Muscle layer of duodenum (tissue), 2 donors: ENCODE data around the gene MRPL21.
A peak's percentile ranks its signal among the peaks of the same experiment; 100 is the strongest.

Experiments
- H3K27ac ChIP-seq: one replicate; pipeline ENCODE4 v1.7.0; 2013; ENCODE audit warnings: mild to moderate bottlenecking, low read length
- H3K27me3 ChIP-seq: one replicate; pipeline ENCODE4 v1.7.0; 2013; ENCODE audit warnings: low read depth, mild to moderate bottlenecking, control low read depth, low read length
- H3K36me3 ChIP-seq, 2 donors: one replicate each; pipeline ENCODE4 v1.7.0; 2013; ENCODE audit warnings: low read length in 2 of 2, control low read depth in 1 of 2, mild to moderate bottlenecking in 1 of 2; ENCODE audit not compliant: insufficient read depth in 2 of 2, control insufficient read depth in 1 of 2
- H3K4me1 ChIP-seq, 2 donors: one replicate each; pipeline ENCODE4 v1.7.0; 2013; ENCODE audit warnings: low read length in 2 of 2, mild to moderate bottlenecking in 2 of 2, control low read depth in 1 of 2, moderate library complexity in 1 of 2; ENCODE audit not compliant: insufficient read depth in 2 of 2, control insufficient read depth in 1 of 2
- H3K4me3 ChIP-seq, 2 donors: one replicate each; pipeline ENCODE4 v1.7.0; 2013; ENCODE audit warnings: low read length in 2 of 2, low read depth in 1 of 2, mild to moderate bottlenecking in 1 of 2
- H3K9me3 ChIP-seq, 2 donors: one replicate each; pipeline ENCODE4 v1.7.0; 2013; ENCODE audit warnings: low read length in 2 of 2, control low read depth in 1 of 2, mild to moderate bottlenecking in 1 of 2; ENCODE audit not compliant: control insufficient read depth in 1 of 2
- donor health status: healthy.

The MRPL21 gene

DNA sequence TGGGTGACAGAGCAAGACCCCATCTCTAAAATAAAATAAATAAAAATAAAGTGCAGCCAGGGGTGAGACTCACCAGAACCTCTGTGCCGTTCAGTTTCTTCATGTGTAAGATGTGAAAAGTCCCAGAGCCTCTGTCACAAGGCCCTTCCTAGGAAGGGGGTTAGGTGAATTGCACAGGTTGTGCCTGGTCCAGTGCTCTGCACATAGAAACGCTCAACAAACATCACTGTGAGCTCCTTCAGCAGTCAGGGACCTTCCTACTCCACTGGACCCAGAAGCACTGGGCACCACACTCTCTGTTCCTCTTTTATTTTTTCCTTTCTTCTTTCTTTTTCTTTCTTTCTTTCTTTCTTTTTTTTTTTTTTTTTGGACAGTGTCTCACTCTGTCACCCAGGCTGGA lies 22.3 kb downstream of the MRPL21 start:
- Histone ChIP-seq H3K27me3 (no peaks in the 10 kb centered on the region), H3K4me3 (no peak overlapping the region), H3K27ac (no peak overlapping the region), H3K4me1 (no peaks in the 10 kb centered on the region), H3K36me3 (no peaks in the 10 kb centered on the region), H3K9me3 (no peaks in the 10 kb centered on the region)

DNA sequence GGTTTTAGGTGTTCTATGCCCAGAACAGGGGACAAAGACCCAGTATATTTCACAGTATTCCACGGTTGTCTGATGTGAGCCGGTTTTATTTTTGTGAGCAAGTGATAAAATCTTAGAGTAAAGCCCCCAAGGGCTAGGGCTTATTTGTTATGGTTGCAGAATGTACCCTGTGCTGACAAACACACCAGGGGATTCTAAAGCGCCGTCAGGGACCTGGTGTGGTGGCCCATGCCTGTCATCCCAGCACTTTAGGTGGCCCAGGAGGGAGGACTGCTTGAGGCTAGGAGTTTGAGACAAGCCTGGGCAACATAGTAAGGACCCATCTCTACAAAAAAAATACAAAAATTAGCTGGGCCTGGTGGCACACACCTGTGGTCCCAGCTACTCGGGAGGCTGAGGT lies 22.8 kb downstream of the MRPL21 start:
- no peaks in the 10 kb centered on the region for H3K36me3 ChIP-seq
- H3K4me3 ChIP-seq: no peak overlapping the region
- no peaks in the 10 kb centered on the region for H3K27me3 ChIP-seq
- H3K27ac ChIP-seq: no peak overlapping the region
- no peaks in the 10 kb centered on the region for H3K9me3 ChIP-seq
- no peaks in the 10 kb centered on the region for H3K4me1 ChIP-seq

DNA sequence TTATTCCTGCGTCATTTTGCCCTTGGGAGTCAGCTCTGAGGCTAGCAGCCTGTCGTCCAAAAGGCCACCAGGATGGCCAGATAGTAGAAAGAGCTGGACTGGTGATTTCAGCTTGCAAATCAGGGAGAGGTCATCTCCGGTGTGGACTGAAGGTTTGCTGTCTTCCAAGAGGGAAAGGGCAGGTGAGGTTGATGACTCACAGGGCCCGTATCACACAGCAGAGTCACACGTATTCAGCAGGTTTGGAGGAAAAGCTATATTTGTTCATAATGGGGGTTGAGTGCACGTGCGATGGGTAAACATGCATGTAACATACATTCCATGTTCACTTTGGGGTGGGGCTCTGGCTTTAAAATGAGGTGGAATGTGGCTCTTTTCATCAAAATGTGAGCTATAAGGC lies 25.6 kb downstream of the MRPL21 start:
- peaks cover 0 to 2% of the 10 kb centered on the region in 2 donors for H3K4me1 ChIP-seq
- H3K27me3 ChIP-seq: no peaks in the 10 kb centered on the region
- no peaks in the 10 kb centered on the region for H3K36me3 ChIP-seq
- H3K27ac ChIP-seq: no peak overlapping the region
- no peak overlapping the region for H3K4me3 ChIP-seq
- no peaks in the 10 kb centered on the region for H3K9me3 ChIP-seq

DNA sequence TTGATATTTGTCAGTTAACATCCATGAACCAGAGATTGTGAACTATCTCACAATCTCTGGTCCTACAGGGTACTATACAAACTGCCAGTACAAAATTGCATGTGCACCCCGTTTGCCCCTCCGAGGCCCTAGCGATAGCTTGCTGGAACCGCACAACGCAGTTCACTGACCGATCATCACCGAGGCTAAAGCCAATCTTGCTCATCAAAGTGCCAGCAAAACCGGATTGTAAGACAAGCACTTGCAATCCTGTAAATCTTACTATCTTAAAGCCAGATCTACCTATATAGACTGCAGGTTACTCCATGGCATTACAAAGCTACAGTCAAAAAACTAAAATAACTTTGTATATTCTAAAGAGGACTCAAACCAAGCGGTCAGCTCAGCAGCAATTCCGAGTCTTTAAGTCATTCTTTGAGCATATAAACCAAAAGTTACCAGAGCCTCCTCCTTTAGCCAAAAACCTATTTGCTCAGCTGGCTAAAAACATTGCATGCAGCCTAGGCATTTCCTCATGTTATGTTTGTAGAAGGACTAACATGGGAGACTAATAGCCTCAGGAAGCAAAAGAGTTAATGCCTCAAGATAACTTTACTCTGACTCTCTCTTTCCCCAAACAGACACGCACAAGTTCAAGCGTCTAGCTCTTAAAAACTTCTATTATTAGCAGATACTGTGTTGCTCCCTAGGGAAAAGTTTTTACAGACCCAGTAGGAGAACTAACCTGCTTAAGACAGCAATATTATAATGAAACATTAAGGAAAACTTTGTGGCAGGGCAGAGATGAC lies 31.2 kb downstream of the MRPL21 start:
- H3K27ac ChIP-seq: no peak overlapping the region
- H3K36me3 ChIP-seq: no peaks in the 10 kb centered on the region
- H3K4me1 ChIP-seq: peaks cover 3 to 18% of the 10 kb centered on the region in 2 donors
- H3K9me3 ChIP-seq: no peaks in the 10 kb centered on the region
- no peak overlapping the region for H3K4me3 ChIP-seq
- no peaks in the 10 kb centered on the region for H3K27me3 ChIP-seq

DNA sequence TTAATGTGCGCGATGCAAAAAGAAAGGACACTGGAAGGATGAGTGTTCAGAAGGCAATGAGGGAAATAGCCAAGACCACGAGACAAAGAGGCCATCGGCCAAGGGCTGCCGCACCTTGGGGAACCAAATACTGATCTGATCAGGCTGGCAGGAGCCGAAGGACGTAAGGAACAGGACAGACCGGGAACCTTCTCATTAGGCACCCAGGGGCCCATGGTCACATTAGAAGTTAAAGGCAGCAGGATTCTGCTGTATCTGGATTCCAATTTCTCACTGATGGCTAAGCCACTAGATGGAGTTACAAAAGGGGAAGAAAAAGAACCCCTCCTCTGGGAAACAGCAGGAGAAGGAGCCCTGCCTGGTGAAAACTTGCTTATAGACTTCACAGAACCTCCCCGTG lies 33.2 kb downstream of the MRPL21 start:
- H3K4me1 ChIP-seq: peaks cover 3 to 18% of the 10 kb centered on the region in 2 donors
- H3K27me3 ChIP-seq: no peaks in the 10 kb centered on the region
- peak overlapping the region; percentile 56 to 68 for H3K4me3 ChIP-seq
- H3K9me3 ChIP-seq: no peaks in the 10 kb centered on the region
- H3K36me3 ChIP-seq: no peaks in the 10 kb centered on the region
- no peak overlapping the region for H3K27ac ChIP-seq

DNA sequence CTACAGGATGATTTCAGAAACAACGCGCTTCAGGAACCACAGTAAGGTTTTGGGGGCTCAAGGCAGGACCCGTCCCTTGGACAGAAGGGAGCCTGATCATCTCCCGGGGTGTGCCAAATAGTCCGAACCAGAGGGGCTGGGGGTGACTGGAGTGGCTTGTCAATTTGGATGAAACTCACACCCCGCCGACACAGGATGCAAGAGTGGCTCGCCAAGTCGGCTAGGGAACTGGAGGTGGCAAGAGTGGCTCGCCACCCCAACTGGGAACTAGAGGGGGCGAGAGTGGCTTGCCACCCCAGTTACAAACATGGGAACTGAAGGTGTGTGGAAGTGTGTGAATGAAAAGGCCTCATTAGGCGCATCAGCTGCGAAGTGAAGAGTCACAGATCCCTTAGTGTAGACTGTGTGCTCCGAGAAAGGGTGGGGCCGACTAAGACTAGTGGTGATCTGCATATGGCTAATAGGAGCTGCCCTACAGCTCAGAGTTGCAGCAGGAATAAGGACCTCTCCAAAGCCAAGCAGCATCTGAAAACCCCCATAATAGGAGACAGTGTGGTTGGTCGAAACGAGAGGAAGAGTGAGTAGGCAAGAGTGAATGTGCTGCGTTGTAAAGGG lies 35.3 kb downstream of the MRPL21 start:
- Histone ChIP-seq H3K4me1 (peaks cover 3 to 18% of the 10 kb centered on the region in 2 donors), H3K27ac (no peak overlapping the region), H3K27me3 (no peaks in the 10 kb centered on the region), H3K36me3 (no peaks in the 10 kb centered on the region), H3K9me3 (peaks cover 0 to 7% of the 10 kb centered on the region in 2 donors), H3K4me3 (no peak overlapping the region)

DNA sequence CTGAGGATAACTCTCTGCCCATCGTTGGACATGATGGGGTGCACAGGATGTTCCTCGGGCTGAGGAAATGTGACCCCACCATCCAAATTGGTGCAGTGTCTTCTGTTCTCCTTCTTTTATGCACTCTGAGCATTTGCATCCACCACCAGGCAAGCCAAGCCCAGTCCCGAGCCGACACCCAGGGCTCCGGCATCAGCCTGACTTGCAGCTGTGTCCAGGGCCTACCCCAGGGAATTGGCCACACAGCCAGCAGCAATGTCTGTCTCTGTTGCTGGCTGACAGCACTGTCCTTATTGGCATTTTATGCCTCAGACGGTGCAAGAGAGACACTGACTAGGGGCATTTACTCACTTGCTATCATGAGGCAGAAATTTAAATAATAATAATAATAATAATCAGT lies 36.6 kb downstream of the MRPL21 start:
- Histone ChIP-seq H3K9me3 (peaks cover 0 to 7% of the 10 kb centered on the region in 2 donors), H3K4me1 (peaks cover 3 to 8% of the 10 kb centered on the region in 2 donors), H3K27me3 (no peaks in the 10 kb centered on the region), H3K36me3 (no peaks in the 10 kb centered on the region), H3K4me3 (no peak overlapping the region), H3K27ac (no peak overlapping the region)

DNA sequence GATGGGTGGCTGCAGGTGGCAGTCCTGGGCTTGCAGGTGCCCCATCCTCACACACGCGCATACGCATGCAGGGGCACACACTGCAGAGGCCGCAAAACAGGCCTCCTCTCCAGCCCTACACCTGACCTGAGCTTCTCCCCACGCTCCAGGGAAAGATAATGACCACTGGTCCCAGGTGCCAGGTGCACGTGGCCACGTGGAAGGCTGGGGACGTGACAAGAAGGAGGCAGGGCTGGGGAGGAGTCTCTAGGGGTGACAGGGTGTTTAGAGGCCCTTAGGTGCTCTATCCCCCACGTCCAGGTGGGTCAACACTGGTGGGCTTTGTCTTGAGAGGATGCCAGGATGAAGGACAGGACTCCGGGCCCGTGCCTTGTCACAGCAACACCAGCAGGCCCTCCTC lies 38.4 kb downstream of the MRPL21 start:
- H3K36me3 ChIP-seq: no peaks in the 10 kb centered on the region
- peaks cover 3 to 8% of the 10 kb centered on the region in 2 donors for H3K4me1 ChIP-seq
- H3K9me3 ChIP-seq: peaks cover 0 to 7% of the 10 kb centered on the region in 2 donors
- no peak overlapping the region for H3K4me3 ChIP-seq
- no peak overlapping the region for H3K27ac ChIP-seq
- no peaks in the 10 kb centered on the region for H3K27me3 ChIP-seq

DNA sequence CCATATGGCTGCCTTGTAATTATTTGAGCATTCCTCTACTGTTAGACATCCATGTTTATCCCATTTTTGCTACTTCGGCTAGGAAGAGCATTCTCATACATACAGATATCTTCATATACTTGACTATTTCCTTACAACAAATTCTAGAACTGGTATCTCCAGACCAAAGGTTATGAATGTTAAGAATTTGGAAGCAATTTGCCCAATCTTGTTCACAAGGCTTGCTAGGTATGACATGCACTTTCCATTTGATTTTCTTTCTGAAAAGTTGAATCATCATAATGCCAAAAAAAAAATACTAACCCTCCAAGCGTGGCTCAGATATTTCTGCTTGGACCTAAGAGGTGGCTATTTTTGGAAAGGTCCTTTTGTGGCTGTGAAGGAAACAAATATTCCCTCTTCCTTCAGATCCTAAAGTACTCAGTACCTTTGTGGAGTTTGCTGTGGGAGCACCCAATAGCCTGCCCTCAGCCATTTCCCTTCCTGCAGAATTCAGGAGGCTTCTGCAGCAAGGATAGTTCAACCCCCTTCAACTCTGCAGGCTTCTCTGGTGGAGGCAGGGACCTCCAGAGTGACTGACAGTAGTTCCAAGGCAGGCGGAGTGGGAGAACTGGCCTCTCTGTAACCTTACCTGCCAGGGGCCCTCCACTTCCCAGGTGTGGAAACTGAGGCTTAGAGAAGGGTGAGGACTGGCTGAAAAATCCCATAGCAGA lies 39.9 kb downstream of the MRPL21 start:
- Histone ChIP-seq H3K27me3 (no peaks in the 10 kb centered on the region), H3K36me3 (no peaks in the 10 kb centered on the region), H3K9me3 (peaks cover 0 to 7% of the 10 kb centered on the region in 2 donors), H3K27ac (no peak overlapping the region), H3K4me1 (no peaks in the 10 kb centered on the region), H3K4me3 (no peak overlapping the region)

DNA sequence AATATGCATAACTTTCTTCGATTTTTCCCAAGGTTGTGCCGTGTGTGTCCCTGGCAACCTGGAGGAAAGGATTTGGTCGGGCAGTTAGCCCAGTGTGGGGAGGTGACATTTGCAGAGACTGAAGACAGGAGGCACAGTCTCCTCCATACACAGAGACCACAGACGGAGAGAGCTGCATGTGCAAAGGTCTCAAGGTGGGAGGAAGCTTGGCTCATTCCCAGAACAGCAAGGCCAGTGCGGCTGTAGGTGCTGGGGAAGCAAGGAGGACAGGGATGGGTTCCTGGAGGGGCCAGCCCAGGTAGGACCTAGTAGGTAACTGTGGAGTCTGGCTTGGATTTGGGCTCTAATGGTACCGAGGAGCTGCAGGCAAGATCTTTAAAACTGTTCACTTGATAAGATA lies 41.2 kb downstream of the MRPL21 start:
- H3K36me3 ChIP-seq: no peaks in the 10 kb centered on the region

DNA sequence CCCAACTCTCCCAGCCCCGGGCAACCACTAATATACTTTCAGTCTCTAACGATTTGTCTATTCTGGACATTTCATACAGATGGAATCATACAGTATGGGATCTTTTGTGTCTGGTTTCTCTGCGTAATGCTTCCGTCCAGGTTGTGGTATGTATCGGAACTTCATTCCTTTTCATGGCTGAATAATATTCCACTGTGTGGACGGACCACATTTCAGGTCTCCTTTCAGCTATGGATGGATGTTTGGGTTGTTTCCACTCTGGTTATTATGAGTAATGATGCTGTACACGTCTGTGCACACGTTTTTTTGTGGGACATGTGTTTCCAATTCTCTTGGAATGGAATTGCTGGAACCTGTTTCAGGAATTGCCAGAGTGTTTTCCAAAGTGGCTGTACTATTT lies 44.5 kb downstream of the MRPL21 start:
- Histone ChIP-seq H3K27me3 (peaks cover 4% of the 10 kb centered on the region), H3K4me1 (peaks cover 5 to 14% of the 10 kb centered on the region in 2 donors), H3K27ac (no peak overlapping the region), H3K9me3 (peaks cover 0 to 6% of the 10 kb centered on the region in 2 donors), H3K36me3 (no peaks in the 10 kb centered on the region), H3K4me3 (no peak overlapping the region)

More for the DNA sequence above, 41.2 kb downstream of the MRPL21 start:
- H3K9me3 ChIP-seq: peaks cover 0 to 7% of the 10 kb centered on the region in 2 donors
- no peak overlapping the region for H3K27ac ChIP-seq
- no peaks in the 10 kb centered on the region for H3K4me1 ChIP-seq
- no peak overlapping the region for H3K4me3 ChIP-seq
- no peaks in the 10 kb centered on the region for H3K27me3 ChIP-seq
